ENCODE results near the gene RAPGEF6. TPM values are rescaled to one million over a fixed set of nuclear protein-coding genes. Genes with fewer than 3 reads are reported as not detected.

The RAPGEF6 gene
- total RNA-seq, 6 experiments from 2014 or later = 3.7 to 9.1 (median 7.6) TPM

- Histone ChIP-seq H3K9me3 (no peaks in the 10 kb centered on the region), H3K36me3 (peaks cover 0 to 49% (median 10%) of the 10 kb centered on the region in 4 donors), H3K4me3 (no peak overlapping the region), H3K27ac (no peak overlapping the region), H3K27me3 (no peaks in the 10 kb centered on the region), H3K4me1 (no peaks in the 10 kb centered on the region)
- 82% methylated on average over 1 of the region's 1 CpG for WGBS (ENCODE audit: insufficient coverage, low coverage, low lambda C conversion rate, missing lambda C conversion rate)
- intact Hi-C loops (cut with DNase I) = no loop called here
- no peak for DNase-seq
- TF ChIP-seq, protein P1, sequence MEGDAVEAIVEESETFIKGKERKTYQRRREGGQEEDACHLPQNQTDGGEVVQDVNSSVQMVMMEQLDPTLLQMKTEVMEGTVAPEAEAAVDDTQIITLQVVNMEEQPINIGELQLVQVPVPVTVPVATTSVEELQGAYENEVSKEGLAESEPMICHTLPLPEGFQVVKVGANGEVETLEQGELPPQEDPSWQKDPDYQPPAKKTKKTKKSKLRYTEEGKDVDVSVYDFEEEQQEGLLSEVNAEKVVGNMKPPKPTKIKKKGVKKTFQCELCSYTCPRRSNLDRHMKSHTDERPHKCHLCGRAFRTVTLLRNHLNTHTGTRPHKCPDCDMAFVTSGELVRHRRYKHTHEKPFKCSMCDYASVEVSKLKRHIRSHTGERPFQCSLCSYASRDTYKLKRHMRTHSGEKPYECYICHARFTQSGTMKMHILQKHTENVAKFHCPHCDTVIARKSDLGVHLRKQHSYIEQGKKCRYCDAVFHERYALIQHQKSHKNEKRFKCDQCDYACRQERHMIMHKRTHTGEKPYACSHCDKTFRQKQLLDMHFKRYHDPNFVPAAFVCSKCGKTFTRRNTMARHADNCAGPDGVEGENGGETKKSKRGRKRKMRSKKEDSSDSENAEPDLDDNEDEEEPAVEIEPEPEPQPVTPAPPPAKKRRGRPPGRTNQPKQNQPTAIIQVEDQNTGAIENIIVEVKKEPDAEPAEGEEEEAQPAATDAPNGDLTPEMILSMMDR (IDR thresholded peaks at IDR 0.05) = no peak
- no peak for TF ChIP-seq POLR2A (IDR thresholded peaks at IDR 0.05)
- no peak for ATAC-seq
These were observed 204.2 kb downstream of the RAPGEF6 start for GRCh38 chr5:131430794-131431193.

- Histone ChIP-seq H3K36me3 (peaks cover 0 to 23% (median 10%) of the 10 kb centered on the region in 4 donors), H3K27me3 (no peaks in the 10 kb centered on the region), H3K4me1 (no peaks in the 10 kb centered on the region), H3K9me3 (no peaks in the 10 kb centered on the region), H3K27ac (no peak overlapping the region), H3K4me3 (no peak overlapping the region)
- TF ChIP-seq, protein P1 (IDR thresholded peaks at IDR 0.05) = no peak
- TF ChIP-seq POLR2A (IDR thresholded peaks at IDR 0.05) = no peak
- intact Hi-C loops (cut with DNase I) = no loop called here
- WGBS (ENCODE audit: insufficient coverage, low coverage, low lambda C conversion rate, missing lambda C conversion rate) = 90% methylated on average over 1 of the region's 1 CpG
- ATAC-seq = no peak
- DNase-seq = no peak
These were observed 209.0 kb downstream of the RAPGEF6 start for GRCh38 chr5:131426011-131426410.

DNA sequence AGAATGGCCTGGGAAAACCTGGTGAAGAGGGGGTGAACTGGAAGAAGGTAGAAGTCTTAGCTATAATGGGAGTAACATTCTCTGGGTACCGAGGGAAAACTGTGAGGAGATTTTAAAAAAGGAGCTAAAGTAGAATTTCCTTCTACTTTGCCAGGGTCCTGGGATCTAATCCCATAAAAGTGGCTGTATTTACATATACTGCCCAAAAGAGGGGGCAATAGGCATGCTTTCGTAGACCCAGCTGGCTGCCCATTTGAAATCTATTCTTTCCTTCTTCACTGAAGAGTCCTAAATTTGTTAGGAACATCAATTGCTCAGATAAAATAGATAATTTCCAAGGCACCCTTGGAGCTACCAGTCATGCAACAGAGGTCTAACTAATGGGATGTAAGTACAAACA is 212.0 kb downstream of the RAPGEF6 start:
- H3K4me1 ChIP-seq = no peaks in the 10 kb centered on the region
- intact Hi-C loops (cut with DNase I) = no loop called here
- no peaks in the 10 kb centered on the region for H3K9me3 ChIP-seq
- H3K27ac ChIP-seq = no peak overlapping the region
- TF ChIP-seq POLR2A (IDR thresholded peaks at IDR 0.05) = no peak
- TF ChIP-seq, protein P1 (IDR thresholded peaks at IDR 0.05) = peak; percentile 26 to 52 (median 44)
- WGBS (ENCODE audit: insufficient coverage, low coverage, low lambda C conversion rate, missing lambda C conversion rate) = 70% methylated on average over 2 of the region's 2 CpGs
- H3K27me3 ChIP-seq = no peaks in the 10 kb centered on the region
- ATAC-seq (peak; percentile 72 to 76 (median 74)), DNase-seq (no peak)
- H3K36me3 ChIP-seq = peaks cover 0 to 8% (median 0%) of the 10 kb centered on the region in 4 donors
- H3K4me3 ChIP-seq = no peak overlapping the region

DNA sequence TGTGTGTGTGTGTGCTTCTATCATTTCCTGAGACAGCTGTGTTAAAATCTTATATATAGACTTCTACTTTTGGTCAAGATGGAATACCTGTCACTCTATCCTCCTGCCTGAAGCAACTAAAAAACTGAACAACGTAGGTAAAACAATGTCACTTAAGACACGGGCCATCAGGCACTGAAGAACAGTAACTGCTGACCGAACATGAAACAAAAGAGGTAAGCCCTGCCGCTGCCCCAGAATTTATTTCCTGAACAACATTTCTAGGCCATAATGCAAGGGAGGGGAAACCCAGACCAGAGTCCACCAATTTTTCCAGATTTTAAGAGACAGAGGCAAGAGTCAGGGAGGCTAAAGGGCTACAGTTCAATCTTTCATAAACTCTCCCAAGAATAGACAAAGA is 215.2 kb downstream of the RAPGEF6 start:
- intact Hi-C loops (cut with DNase I) = no loop called here
- H3K9me3 ChIP-seq = no peaks in the 10 kb centered on the region
- H3K27ac ChIP-seq = no peak overlapping the region
- DNase-seq = no peak
- no peaks in the 10 kb centered on the region for H3K4me1 ChIP-seq
- no peaks in the 10 kb centered on the region for H3K36me3 ChIP-seq
- H3K4me3 ChIP-seq = no peak overlapping the region
- no peak for ATAC-seq
- no peak for TF ChIP-seq POLR2A (IDR thresholded peaks at IDR 0.05)
- TF ChIP-seq, protein P1 (IDR thresholded peaks at IDR 0.05) = no peak
- WGBS (ENCODE audit: insufficient coverage, low coverage, low lambda C conversion rate, missing lambda C conversion rate) = 90% methylated on average over 4 of the region's 4 CpGs
- H3K27me3 ChIP-seq = no peaks in the 10 kb centered on the region

DNA sequence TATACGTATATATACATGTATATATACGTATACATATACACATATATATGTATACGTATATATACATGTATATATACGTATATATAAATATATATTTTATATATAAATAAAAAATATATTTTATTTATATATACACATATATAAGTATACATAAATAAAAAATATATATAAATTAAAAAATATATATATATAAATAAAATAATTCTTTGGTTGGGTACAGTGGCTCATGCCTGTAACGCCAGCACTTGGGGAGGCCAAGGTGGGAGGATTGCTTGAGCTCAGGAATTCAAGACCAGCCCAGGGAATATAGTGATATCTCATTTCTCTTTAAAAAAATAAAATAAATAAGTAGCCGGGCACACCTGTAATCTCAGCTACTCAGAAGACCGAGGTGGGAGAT is 216.2 kb downstream of the RAPGEF6 start:
- no peak overlapping the region for H3K4me3 ChIP-seq
- no peaks in the 10 kb centered on the region for H3K36me3 ChIP-seq
- ATAC-seq (no peak), DNase-seq (no peak)
- 87% methylated on average over 7 of the region's 7 CpGs for WGBS (ENCODE audit: insufficient coverage, low coverage, low lambda C conversion rate, missing lambda C conversion rate)
- intact Hi-C loops (cut with DNase I) = no loop called here
- H3K4me1 ChIP-seq = no peaks in the 10 kb centered on the region
- TF ChIP-seq POLR2A (IDR thresholded peaks at IDR 0.05) = no peak
- TF ChIP-seq, protein P1 (IDR thresholded peaks at IDR 0.05) = no peak
- H3K27ac ChIP-seq = no peak overlapping the region
- no peaks in the 10 kb centered on the region for H3K27me3 ChIP-seq
- H3K9me3 ChIP-seq = no peaks in the 10 kb centered on the region

All from right lobe of liver (tissue), 6 donors.